Measurements from ENCODE around the gene NAALADL2. TPM values are rescaled to one million over a fixed set of nuclear protein-coding genes. Genes with fewer than 3 reads are reported as not detected.

NAALADL2 gene
- total RNA-seq, 1 donor from 2014 or later, result 2.9 TPM

DNA sequence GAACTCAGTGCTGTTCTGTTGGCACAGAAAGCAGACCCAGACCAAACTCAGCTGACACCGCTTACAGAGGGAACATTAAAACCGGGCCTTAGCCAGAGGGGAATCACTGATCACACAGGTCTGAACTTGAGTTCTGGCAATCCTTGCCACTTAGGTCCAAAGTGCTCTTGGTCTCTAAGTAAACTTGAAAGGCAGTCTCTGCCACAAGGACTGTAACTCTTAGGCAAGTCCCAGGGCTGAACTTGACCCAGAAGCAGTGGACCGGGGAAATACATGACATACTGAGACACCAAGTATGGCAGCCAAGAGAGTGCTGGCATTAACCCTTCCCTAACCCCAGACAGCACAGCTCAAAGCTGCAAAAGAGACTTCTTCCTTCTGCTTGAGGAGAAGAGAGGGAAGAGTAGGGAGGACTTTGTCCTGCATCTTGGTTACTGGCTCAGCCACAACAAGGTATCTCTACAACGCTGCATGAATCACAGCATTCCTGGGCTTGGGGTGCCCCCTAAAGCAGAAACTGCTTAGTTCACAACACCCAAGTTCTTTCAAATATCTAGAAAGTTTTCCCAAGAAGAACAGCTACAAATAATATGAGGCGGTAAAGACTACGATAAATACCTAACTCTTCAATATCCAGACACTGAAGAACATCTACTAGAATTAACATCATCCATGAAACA, 32.5 kb downstream of the NAALADL2 start:
- no peaks in the 10 kb centered on the region for H3K27me3 ChIP-seq (ENCODE audit: control insufficient read depth, insufficient read depth, low read length)
- no peak overlapping the region for H3K4me3 ChIP-seq (ENCODE audit: low read depth, low read length)
- TF ChIP-seq, protein P1, sequence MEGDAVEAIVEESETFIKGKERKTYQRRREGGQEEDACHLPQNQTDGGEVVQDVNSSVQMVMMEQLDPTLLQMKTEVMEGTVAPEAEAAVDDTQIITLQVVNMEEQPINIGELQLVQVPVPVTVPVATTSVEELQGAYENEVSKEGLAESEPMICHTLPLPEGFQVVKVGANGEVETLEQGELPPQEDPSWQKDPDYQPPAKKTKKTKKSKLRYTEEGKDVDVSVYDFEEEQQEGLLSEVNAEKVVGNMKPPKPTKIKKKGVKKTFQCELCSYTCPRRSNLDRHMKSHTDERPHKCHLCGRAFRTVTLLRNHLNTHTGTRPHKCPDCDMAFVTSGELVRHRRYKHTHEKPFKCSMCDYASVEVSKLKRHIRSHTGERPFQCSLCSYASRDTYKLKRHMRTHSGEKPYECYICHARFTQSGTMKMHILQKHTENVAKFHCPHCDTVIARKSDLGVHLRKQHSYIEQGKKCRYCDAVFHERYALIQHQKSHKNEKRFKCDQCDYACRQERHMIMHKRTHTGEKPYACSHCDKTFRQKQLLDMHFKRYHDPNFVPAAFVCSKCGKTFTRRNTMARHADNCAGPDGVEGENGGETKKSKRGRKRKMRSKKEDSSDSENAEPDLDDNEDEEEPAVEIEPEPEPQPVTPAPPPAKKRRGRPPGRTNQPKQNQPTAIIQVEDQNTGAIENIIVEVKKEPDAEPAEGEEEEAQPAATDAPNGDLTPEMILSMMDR (IDR thresholded peaks at IDR 0.05; ENCODE audit: insufficient read depth, low read length, poor library complexity, severe bottlenecking), result no peak
- no peaks in the 10 kb centered on the region for H3K36me3 ChIP-seq (ENCODE audit: control insufficient read depth, insufficient read depth, low read length)
- DNase-seq (ENCODE audit: low read depth), result no peak

DNA sequence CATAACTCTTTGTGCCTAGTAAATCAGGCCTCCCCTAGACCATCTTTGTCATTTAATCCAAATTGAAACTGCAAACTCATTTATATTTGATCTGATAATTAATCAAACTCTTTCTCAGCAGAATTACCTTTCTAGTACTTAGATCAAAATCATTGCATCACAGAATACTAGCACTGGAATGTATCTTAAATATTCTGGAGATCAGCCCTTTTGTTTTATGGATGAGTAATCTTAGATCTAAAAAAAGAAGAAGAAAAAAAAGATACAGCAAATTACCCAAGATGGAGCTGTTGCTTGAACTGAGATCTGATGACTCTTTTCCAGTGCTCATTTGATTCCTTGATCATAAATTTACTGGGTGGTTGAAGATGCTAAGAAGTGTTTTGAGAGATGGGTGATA, 47.9 kb downstream of the NAALADL2 start:
- no peaks in the 10 kb centered on the region for H3K27me3 ChIP-seq (ENCODE audit: control insufficient read depth, insufficient read depth, low read length)
- DNase-seq (ENCODE audit: low read depth), result no peak
- TF ChIP-seq, protein P1 (IDR thresholded peaks at IDR 0.05; ENCODE audit: insufficient read depth, low read length, poor library complexity, severe bottlenecking), result no peak
- H3K4me3 ChIP-seq (ENCODE audit: low read depth, low read length), result no peak overlapping the region
- no peaks in the 10 kb centered on the region for H3K36me3 ChIP-seq (ENCODE audit: control insufficient read depth, insufficient read depth, low read length)

DNA sequence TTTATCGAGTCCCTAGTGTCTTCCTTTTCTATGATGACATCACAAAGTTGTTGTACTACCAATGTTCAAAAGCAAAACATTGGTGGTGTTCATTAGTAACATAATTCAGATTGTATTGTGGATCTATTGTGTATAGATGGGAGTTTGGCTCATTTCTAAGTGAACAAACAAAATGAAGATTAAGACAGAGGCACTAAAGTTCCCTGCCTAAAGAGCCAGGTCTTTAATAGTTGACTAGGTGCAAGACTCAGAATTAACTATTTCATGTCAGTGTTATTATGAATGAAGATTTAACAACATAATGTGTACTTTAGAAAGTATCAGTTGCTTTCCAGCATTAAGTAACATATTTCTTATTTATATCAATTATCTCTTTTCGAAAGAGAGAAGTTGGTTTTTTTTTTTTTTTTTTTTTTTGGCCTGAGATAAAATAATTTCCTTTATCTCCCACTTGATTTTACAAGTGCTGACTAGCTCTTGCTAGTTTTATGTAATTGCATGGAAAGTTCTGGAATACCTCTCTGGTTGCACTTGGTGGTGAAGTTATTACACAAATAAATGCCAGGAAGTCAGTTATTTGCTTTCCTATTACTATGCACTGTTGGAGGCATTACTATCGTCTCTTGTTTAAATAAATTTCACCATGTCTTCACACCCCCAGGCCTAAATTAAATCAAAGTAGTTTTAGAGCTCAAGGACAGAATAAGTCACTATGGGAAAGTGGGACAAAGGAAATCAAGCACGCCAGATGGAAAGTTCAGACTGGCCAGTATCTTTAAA, 48.7 kb downstream of the NAALADL2 start:
- H3K4me3 ChIP-seq (ENCODE audit: low read depth, low read length), result no peak overlapping the region
- TF ChIP-seq, protein P1 (IDR thresholded peaks at IDR 0.05; ENCODE audit: insufficient read depth, low read length, poor library complexity, severe bottlenecking), result no peak
- DNase-seq (ENCODE audit: low read depth), result no peak
- H3K27me3 ChIP-seq (ENCODE audit: control insufficient read depth, insufficient read depth, low read length), result no peaks in the 10 kb centered on the region
- H3K36me3 ChIP-seq (ENCODE audit: control insufficient read depth, insufficient read depth, low read length), result no peaks in the 10 kb centered on the region

DNA sequence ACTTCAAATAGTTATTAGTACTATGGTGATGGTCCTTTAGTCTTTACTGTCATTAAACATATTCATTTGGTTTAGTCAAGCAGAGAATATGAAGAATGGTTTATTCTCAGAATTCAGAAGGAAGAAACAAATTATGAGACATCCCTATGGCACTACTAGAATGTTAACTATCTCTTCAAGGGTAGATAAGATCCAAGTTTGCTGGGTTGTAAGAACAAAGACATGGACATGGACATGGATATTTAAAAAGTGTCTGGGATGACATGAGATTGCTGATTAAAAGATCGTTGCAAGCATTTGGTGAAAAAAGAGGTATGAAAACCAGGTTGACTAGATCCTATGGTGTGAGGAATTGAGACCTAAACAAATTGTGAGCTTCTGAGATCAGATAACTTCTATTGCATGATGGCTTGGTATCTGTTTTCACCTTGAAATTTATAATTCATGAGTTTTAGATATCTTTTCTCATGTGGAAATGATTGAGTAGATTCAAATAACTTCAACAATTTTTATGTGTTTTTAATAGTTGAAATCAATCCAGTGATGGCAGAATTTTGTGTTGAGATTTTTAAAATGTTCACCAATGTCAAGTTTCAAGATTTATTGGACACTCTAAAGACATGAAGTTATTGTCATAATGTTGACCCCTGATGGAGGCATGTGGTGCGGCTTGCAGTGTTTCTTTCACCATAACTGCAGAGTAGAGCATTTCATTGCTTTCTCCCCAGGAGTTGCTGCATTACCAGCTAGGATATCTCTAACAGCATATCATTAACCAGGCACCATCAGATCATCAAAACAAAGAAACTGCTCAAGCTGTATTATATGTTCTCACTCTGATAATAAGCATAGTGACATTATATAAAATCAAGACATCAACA, 72.6 kb downstream of the NAALADL2 start:
- no peak for DNase-seq (ENCODE audit: low read depth)
- Histone ChIP-seq H3K36me3 (ENCODE audit: control insufficient read depth, insufficient read depth, low read length) (no peaks in the 10 kb centered on the region), H3K27me3 (ENCODE audit: control insufficient read depth, insufficient read depth, low read length) (no peaks in the 10 kb centered on the region), H3K4me3 (ENCODE audit: low read depth, low read length) (no peak overlapping the region)
- TF ChIP-seq, protein P1 (IDR thresholded peaks at IDR 0.05; ENCODE audit: insufficient read depth, low read length, poor library complexity, severe bottlenecking), result no peak

DNA sequence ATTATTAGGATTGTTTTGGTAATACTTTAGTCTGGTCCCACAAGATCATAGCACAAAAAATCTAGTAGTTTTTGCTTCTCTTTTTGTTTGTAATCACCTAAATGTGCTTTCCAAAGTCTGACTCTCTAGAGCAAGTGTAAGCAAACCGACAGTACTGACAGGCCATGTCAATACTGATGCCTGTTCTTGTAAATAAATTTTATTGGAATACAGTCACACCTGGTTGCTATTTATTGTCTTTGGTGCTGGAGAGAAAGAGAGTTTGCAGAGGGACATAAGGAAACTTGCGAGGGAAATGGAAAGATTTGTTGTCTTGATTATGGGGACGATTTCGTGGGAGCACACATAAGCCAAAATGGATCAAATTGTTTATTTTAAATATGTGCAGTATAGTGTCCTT, 77.5 kb downstream of the NAALADL2 start:
- TF ChIP-seq, protein P1 (IDR thresholded peaks at IDR 0.05; ENCODE audit: insufficient read depth, low read length, poor library complexity, severe bottlenecking), result no peak
- Histone ChIP-seq H3K27me3 (ENCODE audit: control insufficient read depth, insufficient read depth, low read length) (no peaks in the 10 kb centered on the region), H3K4me3 (ENCODE audit: low read depth, low read length) (no peak overlapping the region), H3K36me3 (ENCODE audit: control insufficient read depth, insufficient read depth, low read length) (no peaks in the 10 kb centered on the region)
- DNase-seq (ENCODE audit: low read depth), result no peak

Data from kidney epithelial cell (primary cell).